ENCODE measurements around the gene GINS3. TPM values are rescaled to one million over a fixed set of nuclear protein-coding genes. Genes with fewer than 3 reads are reported as not detected.
A peak's percentile ranks its signal among the peaks of the same experiment; 100 is the strongest.

The GINS3 gene
- polyA plus RNA-seq, 1 donor (not counting 4 experiments of a cell fraction or from before 2014, with no cell fraction given): 10.1 TPM

GRCh38 chr16:58451945-58452401 lies 59.7 kb downstream of the GINS3 start:
- H3K27ac ChIP-seq (ENCODE audit: control insufficient read depth, insufficient read depth, low read length): no peak overlapping the region

GRCh38 chr16:58452640-58453039 lies 60.4 kb downstream of the GINS3 start:
- Histone ChIP-seq H2AFZ (ENCODE audit: control insufficient read depth, low read length) (no peak overlapping the region), H3K9ac (ENCODE audit: control insufficient read depth, extremely low read depth, insufficient read depth, low read length) (no peak overlapping the region), H3K9me3 (ENCODE audit: control insufficient read depth, low read depth, low read length) (no peaks in the 10 kb centered on the region), H3K27me3 (ENCODE audit: control insufficient read depth, extremely low read depth, insufficient read depth, low read length) (peaks cover 13% of the 10 kb centered on the region), H3K4me3 (ENCODE audit: control insufficient read depth in 2 of 3, extremely low read depth in 1 of 3, insufficient read depth in 2 of 3, low read depth in 1 of 3, low read length in 3 of 3) (no peak overlapping the region), H4K20me1 (ENCODE audit: control insufficient read depth, extremely low read depth, insufficient read depth, low read length) (no peaks in the 10 kb centered on the region), H3K79me2 (ENCODE audit: control insufficient read depth, insufficient read depth, low read length) (no peaks in the 10 kb centered on the region), H3K27ac (ENCODE audit: control insufficient read depth, insufficient read depth, low read length) (no peak overlapping the region), H3K9me1 (ENCODE audit: control insufficient read depth, extremely low read depth, insufficient read depth, low read length) (no peaks in the 10 kb centered on the region), H3K36me3 (ENCODE audit: control insufficient read depth in 2 of 2, extremely low read depth in 1 of 2, insufficient read depth in 2 of 2, low read length in 2 of 2) (no peaks in the 10 kb centered on the region), H3K4me2 (ENCODE audit: control insufficient read depth, extremely low read depth, insufficient read depth, low read depth, low read length) (no peak overlapping the region), H3K4me1 (ENCODE audit: control insufficient read depth, extremely low read depth, insufficient read depth, low read length) (no peaks in the 10 kb centered on the region)
- dilution Hi-C loops (cut with MboI; ENCODE audit: extremely low pct_ligation_motif_present, low sequenced_read_pairs): loop anchor here (10.0 kb wide), 1 partner anchor 118 kb away; no protein-coding TSS in a partner anchor
- DNase-seq (ENCODE audit: low read depth, low spot score) (no peak), FAIRE-seq (no peak)
- TF ChIP-seq EZH2 (IDR thresholded peaks at IDR 0.05; ENCODE audit: low read length) (no peak), CTCF (optimal IDR thresholded peaks at IDR 0.05 in 1 of 3, IDR thresholded peaks at IDR 0.05 in 1 of 3, conservative IDR thresholded peaks at IDR 0.05 in 1 of 3; ENCODE audit: extremely low read depth in 1 of 3, insufficient read depth in 2 of 3, low read length in 3 of 3) (no peak)

More at GRCh38 chr16:58451945-58452401, 59.7 kb downstream of the GINS3 start:
- no peak overlapping the region for H3K4me2 ChIP-seq (ENCODE audit: control insufficient read depth, extremely low read depth, insufficient read depth, low read depth, low read length)
- no peak overlapping the region for H3K9ac ChIP-seq (ENCODE audit: control insufficient read depth, extremely low read depth, insufficient read depth, low read length)
- TF ChIP-seq EZH2 (IDR thresholded peaks at IDR 0.05; ENCODE audit: low read length) (no peak), CTCF (optimal IDR thresholded peaks at IDR 0.05 in 1 of 3, IDR thresholded peaks at IDR 0.05 in 1 of 3, conservative IDR thresholded peaks at IDR 0.05 in 1 of 3; ENCODE audit: extremely low read depth in 1 of 3, insufficient read depth in 2 of 3, low read length in 3 of 3) (no peak)
- H3K36me3 ChIP-seq (ENCODE audit: control insufficient read depth in 2 of 2, extremely low read depth in 1 of 2, insufficient read depth in 2 of 2, low read length in 2 of 2): no peaks in the 10 kb centered on the region
- H2AFZ ChIP-seq (ENCODE audit: control insufficient read depth, low read length): no peak overlapping the region
- H3K27me3 ChIP-seq (ENCODE audit: control insufficient read depth, extremely low read depth, insufficient read depth, low read length): peaks cover 13% of the 10 kb centered on the region
- H4K20me1 ChIP-seq (ENCODE audit: control insufficient read depth, extremely low read depth, insufficient read depth, low read length): no peaks in the 10 kb centered on the region
- DNase-seq (ENCODE audit: low read depth, low spot score) (peak; percentile 23), FAIRE-seq (no peak)
- no peaks in the 10 kb centered on the region for H3K4me1 ChIP-seq (ENCODE audit: control insufficient read depth, extremely low read depth, insufficient read depth, low read length)
- H3K9me3 ChIP-seq (ENCODE audit: control insufficient read depth, low read depth, low read length): no peaks in the 10 kb centered on the region
- H3K9me1 ChIP-seq (ENCODE audit: control insufficient read depth, extremely low read depth, insufficient read depth, low read length): no peaks in the 10 kb centered on the region
- dilution Hi-C loops (cut with MboI; ENCODE audit: extremely low pct_ligation_motif_present, low sequenced_read_pairs): loop anchor here (10.0 kb wide), 1 partner anchor 117 kb away; no protein-coding TSS in a partner anchor
- no peaks in the 10 kb centered on the region for H3K79me2 ChIP-seq (ENCODE audit: control insufficient read depth, insufficient read depth, low read length)
- H3K4me3 ChIP-seq (ENCODE audit: control insufficient read depth in 2 of 3, extremely low read depth in 1 of 3, insufficient read depth in 2 of 3, low read depth in 1 of 3, low read length in 3 of 3): no peak overlapping the region

Data from keratinocyte (primary cell).